Hepatocyte (in vitro differentiated cells): Measurements from ENCODE around the gene RBM15. TPM values are rescaled to one million over a fixed set of nuclear protein-coding genes. Genes with fewer than 3 reads are reported as not detected.

ENCODE experiments used
- DNase-seq: peaks from one replicate; pipeline ENCODE4 v3.0.0-alpha.2; 2016; ENCODE audit warnings: low spot score
- H2AFZ ChIP-seq: fragments of 200-600 bp; sonication (generic); 2 replicates; pipeline ENCODE4 v1.6.0; 2016; ENCODE audit warnings: antibody characterized with exemption, mild to moderate bottlenecking
- H3K27ac ChIP-seq: fragments of 200-600 bp; sonication (generic); 2 replicates; pipeline ENCODE4 v1.5.1; 2016; ENCODE audit warnings: mild to moderate bottlenecking
- H3K27me3 ChIP-seq: fragments of 200-600 bp; sonication (generic); 2 replicates; pipeline ENCODE4 v1.6.1; 2016
- H3K36me3 ChIP-seq: fragments of 200-600 bp; sonication (generic); replicated peaks from 2 replicates; pipeline ENCODE4 v1.5.1; 2016; ENCODE audit warnings: low read depth; ENCODE audit not compliant: insufficient read depth
- H3K4me1 ChIP-seq: fragments of 200-600 bp; sonication (generic); 2 replicates; pipeline ENCODE4 v1.5.1; 2016; ENCODE audit warnings: mild to moderate bottlenecking, moderate library complexity; ENCODE audit not compliant: insufficient read depth
- H3K4me2 ChIP-seq: fragments of 200-600 bp; sonication (generic); 2 replicates; pipeline ENCODE4 v1.6.0; 2016
- H3K4me3 ChIP-seq: fragments of 200-600 bp; sonication (generic); 2 replicates; pipeline ENCODE4 v1.5.1; 2016; ENCODE audit warnings: mild to moderate bottlenecking
- H3K79me2 ChIP-seq: fragments of 200-600 bp; sonication (generic); 2 replicates; pipeline ENCODE4 v1.6.0; 2017; ENCODE audit warnings: mild to moderate bottlenecking
- H3K9me2 ChIP-seq: fragments of 200-600 bp; sonication (generic); replicated peaks from 2 replicates; pipeline ENCODE4 v1.6.0; 2017; ENCODE audit warnings: mild to moderate bottlenecking; ENCODE audit not compliant: insufficient read depth
- H3K9me3 ChIP-seq: fragments of 200-600 bp; sonication (generic); 2 replicates; pipeline ENCODE4 v1.5.1; 2016; ENCODE audit warnings: low read depth, mild to moderate bottlenecking
- H4K20me1 ChIP-seq: fragments of 200-600 bp; sonication (generic); 2 replicates; pipeline ENCODE4 v1.6.0; 2016; ENCODE audit warnings: mild to moderate bottlenecking; ENCODE audit not compliant: insufficient read depth, poor library complexity, severe bottlenecking
- CTCF ChIP-seq: fragments of 200-600 bp; sonication (generic); IDR thresholded peaks from 2 replicates; pipeline ENCODE4 v1.5.1; 2016; ENCODE audit warnings: antibody characterized with exemption, mild to moderate bottlenecking; ENCODE audit not compliant: poor library complexity
- EZH2 ChIP-seq: fragments of 200-600 bp; sonication (generic); IDR thresholded peaks from 2 replicates; pipeline ENCODE4 v1.6.1; 2016; ENCODE audit warnings: antibody characterized with exemption, mild to moderate bottlenecking, borderline replicate concordance
- EZH2phosphoT487 ChIP-seq: fragments of 200-600 bp; sonication (generic); IDR thresholded peaks from one replicate; pipeline ENCODE4 v1.6.1; 2018; ENCODE audit warnings: antibody characterized with exemption, mild to moderate bottlenecking, low read depth, moderate library complexity; ENCODE audit not compliant: unreplicated experiment, severe bottlenecking
- WGBS: methylation state at CpG from one replicate; pipeline ENCODE4 v1.1.6; 2016; ENCODE audit warnings: low lambda C conversion rate; ENCODE audit errors: missing lambda C conversion rate; 5-methylcytosine and 5-hydroxymethylcytosine counted together
- polyA plus RNA-seq: library from polyadenylated mRNA; unstranded; fragments of >200 nt; fragmentation: Nextera tagmentation; extraction: Ambion mirVana; gene quantifications from 2 replicates; pipeline ENCODE4 v1.2.1, GENCODE V29; 2016
- total RNA-seq: library from RNA; depleted of rRNA; stranded (reverse); fragments of >200 nt; gene quantifications from 2 replicates; pipeline ENCODE4 v1.2.3, GENCODE V29; 2014

The RBM15 gene
- total and polyA plus RNA-seq, 2 experiments from 2014 or later, result 7.9 to 31.3 TPM

- Histone ChIP-seq H3K36me3 (no peaks in the 10 kb centered on the region), H4K20me1 (no peaks in the 10 kb centered on the region), H3K9me2 (no peaks in the 10 kb centered on the region), H2AFZ (no peak overlapping the region), H3K79me2 (no peaks in the 10 kb centered on the region), H3K4me2 (no peak overlapping the region), H3K27ac (no peak overlapping the region), H3K4me1 (no peaks in the 10 kb centered on the region), H3K27me3 (no peaks in the 10 kb centered on the region), H3K9me3 (no peaks in the 10 kb centered on the region), H3K4me3 (no peak overlapping the region)
- 95% methylated on average over 3 of the region's 3 CpGs for WGBS
- no peak for DNase-seq
- TF ChIP-seq EZH2 (no peak), CTCF (no peak), EZH2phosphoT487 (no peak)
Measured at GRCh38 chr1:110302836-110303235, 36.3 kb upstream of the RBM15 start.

- Histone ChIP-seq H4K20me1 (no peaks in the 10 kb centered on the region), H3K79me2 (no peaks in the 10 kb centered on the region), H3K27ac (no peak overlapping the region), H3K4me2 (no peak overlapping the region), H3K36me3 (no peaks in the 10 kb centered on the region), H3K9me2 (no peaks in the 10 kb centered on the region), H3K4me1 (no peaks in the 10 kb centered on the region), H3K27me3 (no peaks in the 10 kb centered on the region), H2AFZ (no peak overlapping the region), H3K9me3 (no peaks in the 10 kb centered on the region), H3K4me3 (no peak overlapping the region)
- DNase-seq, result no peak
- no peak for TF ChIP-seq CTCF
- no peak for TF ChIP-seq EZH2phosphoT487
- no peak for TF ChIP-seq EZH2
- 79% methylated on average over 2 of the region's 2 CpGs for WGBS
Measured at GRCh38 chr1:110305900-110306420, 33.2 kb upstream of the RBM15 start.

- no peaks in the 10 kb centered on the region for H3K79me2 ChIP-seq
- no peaks in the 10 kb centered on the region for H4K20me1 ChIP-seq
- no peak overlapping the region for H3K4me2 ChIP-seq
- H3K27me3 ChIP-seq, result no peaks in the 10 kb centered on the region
- H3K4me3 ChIP-seq, result no peak overlapping the region
- no peak for DNase-seq
- WGBS, result 88% methylated on average over 11 of the region's 11 CpGs
- H3K27ac ChIP-seq, result no peak overlapping the region
- TF ChIP-seq CTCF, result no peak
- no peak for TF ChIP-seq EZH2phosphoT487
- TF ChIP-seq EZH2, result no peak
- no peak overlapping the region for H2AFZ ChIP-seq
- H3K36me3 ChIP-seq, result no peaks in the 10 kb centered on the region
- H3K4me1 ChIP-seq, result no peaks in the 10 kb centered on the region
- H3K9me3 ChIP-seq, result no peaks in the 10 kb centered on the region
- no peaks in the 10 kb centered on the region for H3K9me2 ChIP-seq
Measured at GRCh38 chr1:110307239-110307974, 31.8 kb upstream of the RBM15 start.
